ENCODE results near the gene OSBP.
"Not testable (repeated sequence)": the region's sequence is repeated elsewhere in the genome, so short reads cannot be mapped to it uniquely, and the experiment has no call there.

Gene OSBP

DNA sequence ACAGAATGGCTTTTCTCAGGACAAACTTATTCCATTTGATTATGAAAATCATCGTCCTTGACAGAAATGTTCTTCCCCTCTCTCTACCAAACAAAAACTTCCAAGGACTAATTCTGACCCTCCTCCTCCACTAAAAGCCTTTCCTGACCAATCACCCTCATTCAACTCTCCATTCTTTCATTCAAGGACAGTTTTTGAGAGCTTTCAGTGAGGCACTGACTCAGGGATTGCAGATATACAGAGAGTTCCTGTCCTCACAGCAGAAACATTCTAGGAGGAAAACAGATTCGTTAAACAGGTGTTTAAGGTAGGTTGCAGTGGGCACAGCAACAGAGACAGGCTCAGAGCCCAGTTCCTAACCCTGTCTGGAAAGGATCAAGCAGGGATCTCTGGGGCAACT, 62.7 kb downstream of the OSBP start:
- no peak for DNase-seq

DNA sequence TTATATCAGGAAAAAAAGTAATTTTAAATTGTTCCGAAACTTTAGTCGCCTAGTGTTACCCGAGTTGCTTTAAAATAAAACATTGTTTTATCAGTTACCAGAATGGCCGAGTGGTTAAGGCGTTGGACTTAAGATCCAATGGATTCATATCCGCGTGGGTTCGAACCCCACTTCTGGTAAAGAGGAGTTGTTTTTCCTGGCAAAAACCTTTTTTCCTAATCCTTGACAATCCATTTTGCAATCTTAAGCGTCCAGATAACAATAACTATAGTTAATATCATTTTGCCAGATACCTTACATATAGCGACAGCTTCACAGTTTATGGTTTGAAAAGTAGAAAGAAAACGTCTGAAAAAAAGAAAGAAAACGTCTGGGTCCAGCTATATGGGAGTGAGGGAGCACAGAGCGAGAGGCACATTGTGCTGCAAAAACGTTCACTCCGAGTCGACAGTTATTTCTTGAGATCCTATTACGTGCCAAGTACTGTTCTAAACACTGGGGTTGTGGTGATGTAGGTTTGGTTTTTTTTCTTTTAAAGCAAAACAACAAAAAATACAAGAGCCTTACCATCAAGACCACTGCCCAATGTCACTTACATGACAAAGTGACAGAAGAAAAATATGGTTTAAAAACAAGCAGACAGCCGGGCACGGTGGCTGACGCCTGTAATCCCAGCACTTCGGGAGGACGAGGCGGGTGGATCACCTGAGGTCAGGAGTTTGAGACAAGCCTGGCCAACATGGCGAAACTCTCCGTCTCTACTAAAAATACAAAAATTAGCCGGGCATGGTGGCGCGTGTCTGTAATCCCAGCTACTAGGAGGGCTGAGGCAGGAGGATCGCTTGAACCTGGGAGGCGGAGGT, 63.7 kb downstream of the OSBP start:
- no peak for DNase-seq

DNA sequence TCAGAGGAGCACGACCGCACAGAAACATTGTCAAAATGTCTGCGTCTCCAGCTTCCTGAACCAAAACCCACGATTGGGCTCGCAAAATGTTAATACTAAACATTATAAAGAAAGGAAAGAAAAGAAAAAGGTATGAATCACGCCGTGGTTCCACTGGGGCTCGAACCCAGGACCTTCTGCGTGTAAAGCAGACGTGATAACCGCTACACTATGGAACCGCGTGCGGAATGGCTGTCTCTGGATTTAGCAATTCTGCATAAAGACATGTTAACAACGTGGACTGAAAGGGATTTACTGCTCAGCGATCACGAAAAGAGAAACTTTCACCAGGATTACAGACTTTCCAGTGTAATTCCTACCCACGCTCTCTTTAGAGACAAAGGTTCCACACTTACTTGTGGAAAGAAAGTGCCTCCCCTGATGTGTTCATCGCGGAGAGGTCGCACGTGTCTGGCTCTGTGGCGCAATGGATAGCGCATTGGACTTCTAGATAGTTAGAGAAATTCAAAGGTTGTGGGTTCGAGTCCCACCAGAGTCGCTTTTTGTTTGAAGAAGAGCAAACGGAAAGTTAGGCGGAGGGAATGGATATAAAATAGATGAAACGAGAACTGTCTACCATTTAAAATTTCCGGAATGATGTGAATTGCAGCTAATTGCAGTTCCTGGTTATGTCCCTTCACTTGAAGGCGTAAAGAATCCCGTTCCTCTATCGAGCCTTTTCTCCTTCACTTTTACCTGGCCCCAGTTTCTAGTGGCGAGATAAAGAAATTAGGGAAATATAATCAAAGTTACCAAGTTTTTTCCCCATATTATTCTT, 64.5 kb downstream of the OSBP start:
- DNase-seq, result peak; percentile 78

DNA sequence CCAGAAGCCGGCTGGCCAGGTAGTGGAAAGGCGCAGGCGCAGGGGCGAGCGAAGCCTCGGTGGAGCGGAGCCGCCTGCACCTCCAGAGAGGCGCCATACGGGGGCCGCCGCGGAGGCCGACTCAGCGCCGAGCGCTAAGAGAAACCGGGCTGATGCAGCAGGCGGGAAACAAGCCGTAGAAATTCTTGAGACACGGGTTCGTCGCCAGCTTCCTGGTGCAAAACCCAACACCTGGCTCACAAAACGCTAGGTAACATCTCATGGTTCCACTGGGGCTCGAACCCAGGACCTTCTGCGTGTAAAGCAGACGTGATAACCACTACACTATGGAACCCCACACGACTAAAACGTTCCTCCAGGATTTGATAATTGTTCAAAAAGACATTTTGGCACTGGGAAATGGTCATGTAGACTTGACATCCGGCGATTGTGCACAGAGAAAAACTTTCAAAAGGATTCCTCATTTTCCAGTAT, 65.2 kb downstream of the OSBP start:
- DNase-seq, result peak; percentile 87

DNA sequence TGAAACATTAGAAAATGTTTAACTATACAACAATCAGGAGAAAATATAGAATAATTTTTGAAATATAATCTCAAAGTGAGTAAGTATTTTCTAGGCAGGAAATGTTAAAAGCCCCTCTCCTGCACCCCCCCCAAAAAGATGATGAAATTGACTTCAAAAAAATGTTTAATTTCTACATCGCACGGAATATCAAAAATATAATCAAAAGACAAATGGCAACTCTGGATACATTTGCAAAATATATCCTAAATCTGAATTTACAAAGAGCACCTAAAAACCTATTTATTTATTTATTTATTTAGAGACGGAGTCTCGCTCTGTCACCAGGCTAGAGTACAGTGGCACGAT, 67.3 kb downstream of the OSBP start:
- DNase-seq, result no peak

DNA sequence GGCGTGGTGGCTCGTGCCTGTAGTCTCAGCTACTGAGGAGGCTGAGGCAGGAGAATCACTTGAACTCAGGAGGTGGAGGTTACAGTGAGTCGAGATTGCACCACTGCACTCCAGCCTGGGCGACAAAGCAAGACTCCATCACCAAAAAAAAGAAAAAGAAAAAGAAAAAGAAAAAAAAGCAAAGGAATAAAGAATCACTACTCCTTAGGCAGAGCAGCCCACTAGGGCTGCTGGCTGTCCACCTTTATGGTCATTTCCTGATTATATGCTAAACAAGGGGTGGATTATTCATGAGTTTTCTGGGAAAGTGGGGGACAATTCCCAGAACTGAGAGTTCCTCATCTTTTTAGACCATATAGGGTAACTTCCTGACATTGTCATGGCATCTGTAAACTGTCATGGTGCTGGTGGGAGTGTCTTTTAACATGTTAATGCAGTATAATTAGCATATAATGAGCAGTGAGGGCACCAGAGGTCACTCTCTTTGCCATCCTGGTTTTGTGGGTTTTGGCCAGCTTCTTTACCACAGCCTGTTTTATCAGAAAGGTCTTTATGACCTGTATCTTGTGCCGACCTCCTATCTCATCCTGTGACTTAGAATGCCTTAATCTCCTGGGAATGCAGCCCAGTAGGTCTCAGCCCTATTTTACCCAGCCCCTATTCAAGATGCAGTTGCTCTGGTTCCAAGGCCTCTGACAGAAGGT, 67.8 kb downstream of the OSBP start:
- not testable (repeated sequence) for DNase-seq

DNA sequence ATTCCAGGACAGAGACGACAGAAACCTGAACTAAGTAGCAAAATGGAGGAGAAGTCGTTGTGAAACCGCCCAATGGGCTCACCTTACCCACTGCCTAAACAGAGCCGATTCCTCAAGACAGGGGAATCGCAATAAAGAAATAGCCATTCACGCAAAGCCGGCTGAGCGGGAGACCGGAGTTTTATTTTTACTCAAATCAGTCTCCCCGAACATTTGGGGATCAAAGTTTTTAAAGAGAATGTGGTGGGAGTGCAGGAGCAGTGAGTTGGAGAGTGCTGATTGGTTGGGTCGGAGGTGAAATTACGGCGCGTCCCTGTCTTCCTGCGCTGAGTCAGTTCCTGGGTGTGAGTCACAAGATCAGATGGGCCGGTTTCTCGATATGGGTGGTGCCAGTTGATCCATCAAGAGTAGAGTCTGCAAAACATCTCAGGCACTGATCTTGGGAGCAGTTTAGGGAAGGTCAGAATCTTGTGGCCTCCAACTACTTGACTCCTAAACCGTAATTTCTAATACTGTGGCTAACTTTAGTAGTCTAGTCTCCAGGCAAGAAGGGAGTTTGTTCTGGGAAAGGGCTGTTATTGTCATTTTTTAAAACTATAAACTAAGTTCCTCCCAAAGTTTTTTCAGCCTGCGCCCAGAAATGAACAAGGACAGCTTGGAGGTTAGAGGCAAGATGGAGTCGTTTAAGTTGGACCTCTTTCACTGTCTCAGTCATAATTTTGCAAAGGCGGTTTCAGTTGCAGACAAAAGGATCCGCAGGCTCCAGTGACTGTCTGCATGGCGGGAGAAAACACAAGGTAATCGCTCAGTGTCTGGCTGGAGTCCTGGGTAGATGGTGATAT, 70.2 kb downstream of the OSBP start:
- DNase-seq, result no peak

DNA sequence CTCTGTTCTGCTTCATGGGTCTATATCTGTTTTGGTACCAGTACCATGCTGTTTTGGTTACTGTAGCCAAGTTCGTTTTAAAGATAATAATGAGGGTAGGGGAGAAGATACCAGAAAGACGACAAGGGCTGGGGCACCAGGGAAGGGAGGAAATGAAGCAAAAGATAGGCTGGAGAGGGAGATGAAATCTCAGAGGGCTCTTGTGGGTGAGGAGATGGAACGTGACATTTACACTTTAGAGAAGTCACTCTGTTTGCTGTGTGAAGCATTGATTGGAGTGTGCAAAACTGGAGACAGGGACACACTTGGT, 70.8 kb downstream of the OSBP start:
- no peak for DNase-seq

DNA sequence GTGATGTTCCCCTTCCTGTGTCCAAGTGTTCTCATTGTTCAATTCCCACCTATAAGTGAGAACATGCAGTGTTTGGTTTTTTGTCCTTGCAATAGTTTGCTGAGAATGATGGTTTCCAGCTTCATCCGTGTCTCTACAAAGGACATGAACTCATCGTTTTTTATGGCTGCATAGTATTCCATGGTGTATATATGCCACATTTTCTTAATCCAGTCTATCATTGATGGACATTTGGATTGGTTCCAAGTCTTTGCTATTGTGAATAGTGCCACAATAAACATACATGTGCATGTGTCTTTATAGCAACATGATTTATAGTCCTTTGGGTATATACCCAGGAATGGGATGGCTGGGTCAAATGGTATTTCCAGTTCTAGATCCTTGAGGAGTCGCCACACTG, 71.9 kb downstream of the OSBP start:
- not testable (repeated sequence) for DNase-seq

DNA sequence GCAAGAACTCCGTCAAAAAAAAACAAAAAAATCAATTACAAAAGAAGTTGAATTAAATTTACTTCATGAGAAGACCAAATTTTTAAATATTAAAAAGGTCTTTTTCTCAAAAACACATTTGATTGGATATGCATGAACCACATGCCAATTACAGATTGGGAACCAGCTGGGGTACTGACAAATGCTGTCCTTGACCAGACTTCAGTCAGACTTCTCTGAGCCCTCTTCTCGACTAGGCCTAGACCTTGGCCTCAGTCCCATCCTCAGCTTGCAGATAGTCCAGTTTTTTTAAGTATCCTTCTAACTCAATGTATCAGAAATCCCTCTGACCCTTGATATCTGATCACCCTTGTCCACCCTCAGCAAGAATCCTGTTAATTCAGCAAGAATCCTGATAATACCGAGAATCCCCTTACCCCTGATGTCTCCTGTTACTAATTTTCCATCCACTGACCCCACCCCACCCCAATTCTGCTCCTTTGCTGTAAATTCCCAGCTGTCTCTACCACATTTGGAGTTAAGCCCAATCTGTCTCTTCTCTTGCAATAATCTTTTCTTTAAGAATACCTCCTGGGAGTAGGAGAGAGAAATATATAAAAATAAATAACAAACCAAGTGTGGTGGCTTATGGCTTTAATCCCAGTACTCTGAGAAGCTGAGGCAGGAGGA, 73.3 kb downstream of the OSBP start:
- no peak for DNase-seq

DNA sequence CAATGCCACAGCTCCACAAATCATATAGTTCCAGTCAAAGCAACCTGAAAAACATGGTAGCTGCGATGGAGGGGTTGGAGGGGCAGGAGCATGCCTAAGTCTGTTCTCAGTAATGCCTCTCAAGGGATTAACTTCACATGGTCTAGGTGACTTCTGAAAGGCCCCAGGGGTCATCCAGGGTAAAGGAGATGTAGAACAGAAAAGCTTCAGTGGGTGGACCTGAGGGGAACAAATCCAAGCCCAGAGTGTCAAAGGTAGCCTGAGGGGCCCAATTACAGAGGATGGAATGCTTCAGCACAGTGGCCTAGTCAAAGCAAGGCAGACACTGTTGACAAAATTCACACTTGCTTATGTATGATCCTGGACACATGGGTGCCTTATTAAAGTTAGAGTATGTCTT, 80.9 kb downstream of the OSBP start:
- no peak for DNase-seq

DNA sequence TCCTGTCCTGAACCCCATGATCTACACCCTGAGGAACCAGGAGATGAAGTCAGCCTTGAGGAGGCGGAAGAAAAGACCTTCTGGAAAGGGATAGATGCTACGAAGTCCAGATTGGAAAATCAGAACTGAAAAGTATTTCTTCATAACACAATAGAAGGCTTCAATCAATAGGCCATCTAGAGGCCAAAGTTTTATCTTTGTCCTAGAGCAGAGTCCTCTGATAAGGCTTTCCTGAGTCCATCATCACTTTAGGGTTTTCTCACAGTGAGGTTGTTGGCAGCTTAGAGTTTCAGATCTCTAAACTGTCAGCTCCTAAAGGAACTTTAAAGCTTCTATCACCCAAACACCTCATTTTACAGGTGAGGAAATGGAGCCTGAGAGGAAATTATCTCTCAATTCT, 83.0 kb downstream of the OSBP start:
- DNase-seq, result no peak

DNA sequence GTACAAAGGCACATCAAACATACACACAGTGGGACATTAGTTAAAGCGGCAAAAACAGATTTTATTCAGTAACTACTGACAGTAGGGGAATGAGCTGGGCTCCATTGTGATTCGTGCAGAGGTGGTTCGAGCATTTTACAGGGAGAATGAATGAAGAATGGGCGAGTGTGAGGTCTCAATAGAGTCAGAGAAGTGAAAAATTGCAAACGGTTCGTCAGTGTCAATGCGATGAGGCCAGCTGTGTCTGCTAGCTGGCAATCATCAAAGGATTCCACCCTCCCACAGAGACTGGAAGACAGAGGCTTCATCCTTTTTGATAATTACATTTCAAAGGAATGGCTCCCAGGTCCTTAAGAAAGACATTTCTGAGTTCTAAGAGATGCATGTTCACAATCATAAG, 86.9 kb downstream of the OSBP start:
- no peak for DNase-seq

Data from stimulated activated CD4-positive, alpha-beta T cell treated with anti-CD3 and anti-CD28 coated beads, Interleukin-12 subunit alpha, Interleukin-12 subunit beta, amount 100 ng/mL, for 4 hours (primary cell).